Measurements from ENCODE around the gene TUBA4B.
"Not testable (repeated sequence)": the region's sequence is repeated elsewhere in the genome, so short reads cannot be mapped to it uniquely, and the experiment has no call there.

Gene TUBA4B

DNA sequence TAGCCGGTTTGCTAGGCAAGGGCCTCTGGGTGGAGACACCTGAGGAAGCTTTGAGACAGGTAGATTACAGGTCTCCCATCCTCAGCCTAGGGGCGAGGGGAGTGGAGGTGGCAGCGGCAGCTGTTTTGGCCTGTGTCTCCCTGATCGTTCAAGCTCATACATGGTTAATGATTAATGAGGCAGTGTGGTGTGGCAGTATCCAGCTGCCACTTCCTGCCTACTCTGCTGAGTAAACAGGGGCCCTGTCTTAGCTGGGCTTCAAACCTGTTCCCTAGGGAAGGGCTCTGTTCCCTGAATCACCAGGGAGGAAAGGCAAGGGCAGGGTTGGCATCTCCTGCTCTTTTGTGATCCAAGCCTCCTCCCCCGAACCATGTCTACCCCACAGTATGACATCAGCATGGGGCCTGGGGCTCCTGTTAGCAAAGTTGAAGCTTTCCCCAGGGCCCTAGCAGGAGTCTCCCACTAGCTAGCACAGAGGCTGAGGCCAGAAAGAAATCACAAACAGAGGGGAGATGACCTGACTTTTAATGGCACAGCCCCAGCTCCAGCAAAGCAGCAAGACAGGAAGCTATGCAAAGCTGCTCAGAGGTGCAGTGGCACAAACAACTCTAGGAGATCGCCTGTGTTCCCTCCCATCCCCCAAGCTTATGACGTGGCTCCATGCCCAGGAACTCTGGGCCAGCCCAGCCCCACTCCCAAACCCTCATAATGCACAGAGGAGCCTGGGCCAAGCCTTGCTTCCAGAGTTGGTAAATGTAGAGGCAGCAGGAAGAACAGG lies 3.7 kb upstream of the TUBA4B start:
- no peak for DNase-seq

GRCh38 chr2:219250049-219250781 lies 2.8 kb upstream of the TUBA4B start:
- no peak for DNase-seq

DNA sequence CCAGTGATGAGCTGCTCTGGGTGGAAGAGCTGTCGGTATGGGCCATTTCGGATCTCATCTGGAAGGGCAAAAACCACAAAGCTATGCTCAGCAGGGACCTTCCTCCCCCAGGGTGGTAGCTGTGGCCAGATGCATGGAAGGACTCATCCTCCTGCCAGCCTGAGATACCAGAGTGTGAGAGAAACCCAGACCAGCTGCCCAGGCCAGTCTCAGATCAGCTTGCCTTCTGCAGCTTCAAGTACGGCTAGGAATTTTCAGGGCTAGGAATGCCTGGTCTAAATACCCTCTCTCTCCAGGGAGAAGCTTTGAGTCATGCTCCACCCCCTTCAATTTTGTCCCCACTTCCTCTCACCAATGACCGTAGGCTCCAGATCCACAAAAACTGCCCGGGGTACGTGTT lies 1.4 kb upstream of the TUBA4B start:
- no peak for DNase-seq

DNA sequence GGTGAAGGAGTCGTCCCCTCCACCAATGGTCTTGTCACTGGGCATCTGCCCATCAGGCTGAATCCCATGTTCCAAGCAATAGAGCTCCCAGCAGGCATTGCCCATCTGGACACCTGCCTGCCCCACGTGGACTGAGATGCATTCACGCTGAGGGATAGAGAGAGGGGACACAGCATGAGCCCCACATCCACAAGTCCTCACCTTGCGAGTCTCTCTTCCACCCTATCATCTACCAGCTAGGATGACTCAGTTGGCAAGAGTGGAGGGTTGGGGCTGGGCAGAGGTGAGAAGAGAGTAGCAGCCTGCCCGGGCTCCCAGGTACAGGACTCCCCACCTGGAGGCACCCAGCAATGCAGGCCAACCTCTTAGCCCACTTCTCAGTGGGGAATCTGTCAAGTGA lies 959 bp upstream of the TUBA4B start:
- no peak for DNase-seq

DNA sequence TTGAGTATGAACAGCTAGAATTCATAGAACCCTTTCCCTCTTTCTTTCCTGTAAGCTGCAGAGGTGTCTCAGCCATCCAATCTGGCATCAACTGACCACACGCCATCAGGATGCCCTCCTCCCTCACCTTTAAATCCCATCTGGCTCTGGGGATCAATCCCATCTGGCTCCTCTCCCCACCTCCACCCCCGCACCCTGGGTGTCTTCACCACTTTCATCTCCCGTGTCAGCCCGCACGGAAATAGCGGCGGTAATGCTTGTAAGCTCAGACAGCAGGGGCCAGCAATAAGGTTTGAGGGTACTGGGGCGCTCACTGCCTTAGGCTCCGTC lies 508 bp upstream of the TUBA4B start:
- DNase-seq: no peak

GRCh38 chr2:219253753-219254589 lies 928 bp downstream of the TUBA4B start, which contains the start of gene TUBA4A:
TUBA4A (minus strand) TSS chr2:219253918; CDS start chr2:219253858, 60 bp downstream.
- peak; percentile 89 for DNase-seq

GRCh38 chr2:219254590-219255201 lies 1.7 kb downstream of the TUBA4B start:
- DNase-seq: no peak

DNA sequence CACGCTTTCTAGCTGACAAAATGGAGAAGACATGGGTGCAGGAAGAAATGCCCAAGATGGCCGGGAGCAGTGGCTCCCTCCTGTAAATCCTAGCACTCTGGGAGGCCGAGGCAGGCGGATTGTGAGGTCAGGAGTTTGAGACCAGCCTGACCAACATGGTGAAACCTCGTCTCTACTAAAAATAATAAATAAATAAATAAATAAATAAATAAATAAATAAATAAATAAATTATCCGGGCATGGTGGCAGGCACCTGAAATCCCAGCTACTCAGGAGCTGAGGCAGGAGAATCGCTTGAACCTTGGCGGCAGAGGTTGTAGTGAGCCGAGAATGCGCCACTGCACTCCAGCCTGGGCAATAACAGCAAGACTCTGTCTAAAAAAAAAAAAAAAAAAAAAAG lies 5.9 kb downstream of the TUBA4B start:
- not testable (repeated sequence) for DNase-seq

- DNase-seq: no peak
Observed at GRCh38 chr2:219261024-219261855, 8.2 kb downstream of the TUBA4B start.

GRCh38 chr2:219266232-219266631 lies 13.2 kb downstream of the TUBA4B start:
- no peak for DNase-seq

GRCh38 chr2:219266886-219267285 lies 13.8 kb downstream of the TUBA4B start:
- no peak for DNase-seq

- no peak for DNase-seq
Observed at GRCh38 chr2:219268294-219268693, 15.3 kb downstream of the TUBA4B start.

DNA sequence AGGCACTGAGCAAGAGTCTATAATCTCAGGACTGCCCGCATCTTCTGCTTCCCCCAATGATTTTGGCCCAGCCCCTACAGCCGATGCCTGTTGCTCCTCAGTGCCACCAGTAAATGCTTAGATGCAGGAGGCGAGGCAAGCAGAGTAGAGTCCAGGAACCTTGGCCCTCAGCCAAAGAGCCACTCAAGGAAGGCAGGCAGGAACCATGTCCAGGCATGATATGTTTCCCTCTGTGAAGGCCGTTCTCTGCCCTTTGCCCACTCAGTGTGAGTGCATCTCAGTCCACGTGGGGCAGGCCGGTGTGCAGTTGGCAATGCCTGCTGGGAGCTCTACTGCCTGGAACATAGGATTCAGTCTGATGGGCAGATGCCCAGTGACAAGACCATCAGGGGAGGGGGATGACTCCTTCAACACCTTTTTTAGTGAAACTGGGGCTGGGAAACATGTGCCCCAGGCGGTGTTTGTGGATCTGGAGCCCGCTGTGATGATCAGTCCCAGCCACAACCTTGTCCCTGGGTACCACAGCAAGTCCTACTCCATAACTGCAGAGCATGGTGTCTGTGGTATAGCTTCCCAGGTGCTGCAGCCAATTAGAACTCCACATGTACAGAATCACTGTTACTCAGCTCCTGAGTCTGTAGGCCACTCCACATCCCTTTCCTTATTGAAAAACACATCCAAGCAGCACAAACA lies 16.5 kb downstream of the TUBA4B start:
- no peak for DNase-seq

- no peak for DNase-seq
Observed at GRCh38 chr2:219270055-219270372, 17.0 kb downstream of the TUBA4B start.

- no peak for DNase-seq
Observed at GRCh38 chr2:219271021-219271420, 18.0 kb downstream of the TUBA4B start.

DNA sequence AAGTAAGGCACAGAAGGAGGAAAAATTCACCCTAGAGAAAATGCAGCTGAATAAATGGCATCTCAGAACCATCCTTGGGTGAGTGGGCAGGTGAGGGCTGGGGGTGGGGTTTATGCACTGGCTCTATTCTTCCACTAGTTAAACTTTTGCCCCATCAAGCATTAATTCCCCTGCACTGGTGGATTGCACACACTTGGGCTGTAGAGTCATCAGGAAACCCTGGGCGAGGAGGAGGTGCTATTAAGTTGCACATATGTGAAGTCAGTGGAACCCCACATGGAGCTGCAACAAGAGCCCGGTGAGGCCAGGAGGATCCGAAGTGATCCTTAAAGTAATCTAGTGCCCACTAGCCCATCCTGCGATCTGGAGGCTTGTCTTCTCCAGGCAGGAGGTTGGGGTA lies 19.3 kb downstream of the TUBA4B start:
- DNase-seq: no peak

DNA sequence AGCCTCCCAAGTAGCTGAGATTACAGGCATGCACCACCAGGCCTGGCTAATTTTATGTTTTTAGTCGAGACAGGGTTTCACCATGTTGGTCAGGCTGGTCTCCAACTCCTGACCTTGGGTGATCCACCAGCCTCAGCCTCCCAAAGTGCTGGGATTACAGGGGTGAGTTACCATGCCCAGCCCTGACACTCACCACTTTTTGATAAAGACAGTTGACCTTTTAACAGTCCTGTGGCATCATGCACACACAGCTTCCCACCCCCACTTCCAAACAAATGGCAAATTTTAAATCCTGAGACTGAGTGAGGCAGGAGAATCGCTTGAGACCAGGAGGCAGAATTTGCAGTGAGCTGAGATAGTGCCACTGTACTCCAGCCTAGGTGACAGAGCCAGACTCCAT lies 20.0 kb downstream of the TUBA4B start:
- DNase-seq: no peak

DNA sequence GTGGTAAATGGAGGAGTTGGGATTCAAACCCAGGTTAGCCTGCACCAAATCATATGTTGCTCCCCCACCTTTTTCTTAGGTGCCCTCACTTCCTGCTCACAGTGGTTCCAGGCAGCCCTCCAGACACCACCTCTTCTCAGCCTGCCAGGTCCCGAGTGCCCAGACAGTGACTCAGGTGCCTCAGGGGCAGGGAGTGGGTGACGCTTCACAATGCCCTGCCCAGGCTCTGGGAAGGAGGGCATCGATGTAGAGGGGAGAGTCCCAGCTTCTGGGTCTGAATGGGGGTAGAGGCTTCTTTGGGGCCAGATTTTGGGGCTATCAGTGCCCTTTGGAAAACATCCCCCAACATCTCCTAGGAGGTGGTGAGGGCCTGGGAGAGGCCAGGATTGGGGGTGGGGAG lies 20.9 kb downstream of the TUBA4B start:
- no peak for DNase-seq

DNA sequence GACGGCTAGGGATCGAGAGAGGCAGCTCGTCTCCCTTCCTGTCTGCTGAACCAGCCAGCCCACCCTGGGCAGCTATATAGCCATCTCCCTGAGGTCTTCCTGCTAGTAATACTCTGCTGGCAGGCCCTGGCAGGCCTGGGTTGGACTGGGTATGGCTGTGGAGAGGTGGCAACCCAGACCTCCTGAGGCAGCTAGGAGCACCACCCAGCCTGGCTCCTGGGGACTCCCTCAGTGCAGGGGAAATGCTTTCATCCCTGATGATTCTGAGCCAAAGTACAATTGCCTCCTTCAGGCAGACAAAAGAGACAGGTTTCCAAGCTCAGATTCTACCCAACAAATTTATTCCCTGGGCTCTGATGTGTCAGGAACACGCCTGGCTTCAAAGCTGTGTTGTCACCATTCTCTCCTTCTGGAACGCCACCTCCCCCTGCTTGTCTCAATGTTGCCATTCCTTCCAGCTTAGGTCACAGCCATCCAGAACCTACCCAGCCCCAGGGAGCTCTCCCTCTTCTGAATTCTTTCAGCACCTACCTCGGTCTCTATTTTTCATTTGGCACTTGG lies 21.4 kb downstream of the TUBA4B start:
- DNase-seq: no peak

- peak; percentile 81 for DNase-seq
Observed at GRCh38 chr2:219277703-219278654, 24.9 kb downstream of the TUBA4B start.

Data from activated CD4-positive, CD25-positive, alpha-beta regulatory T cell treated with anti-CD3 and anti-CD28 coated beads, Interleukin-2, amount 50 U/mL, for 72 hours (primary cell).